ENCODE measurements around the gene SPOCK2.

- no peak for TF ChIP-seq CTCF (conservative IDR thresholded peaks at IDR 0.05; ENCODE audit: low read length)
- no peak for TF ChIP-seq EZH2phosphoT487 (IDR thresholded peaks at IDR 0.05; ENCODE audit: borderline replicate concordance, low read depth, low read length)
Measured at GRCh38 chr10:72025400-72025799, 63.0 kb downstream of the SPOCK2 start.

Measured in OCI-LY7 (cell line).